Hematopoietic multipotent progenitor cell treated with erythropoietin and hydrocortisone succinate and interleukin-3 and kit ligand, for 17 days (in vitro differentiated cells): ENCODE measurements around the gene CHD9NB.

Experiments
- DNase-seq: peaks from one replicate; pipeline ENCODE4 v3.0.0-alpha.2; 2015; ENCODE audit warnings: low spot score

CHD9NB gene

GRCh38 chr16:53029971-53030370 is 22.7 kb downstream of the CHD9NB start:
- no peak for DNase-seq

GRCh38 chr16:53024045-53024444 is 28.7 kb downstream of the CHD9NB start:
- no peak for DNase-seq

- DNase-seq, result no peak
These were observed 30.3 kb downstream of the CHD9NB start for GRCh38 chr16:53022374-53022773.

GRCh38 chr16:53018834-53019416 is 33.8 kb downstream of the CHD9NB start:
- no peak for DNase-seq

- no peak for DNase-seq
These were observed 38.4 kb downstream of the CHD9NB start for GRCh38 chr16:53014287-53014686.

- no peak for DNase-seq
These were observed 45.6 kb downstream of the CHD9NB start for GRCh38 chr16:53007095-53007494.

DNA sequence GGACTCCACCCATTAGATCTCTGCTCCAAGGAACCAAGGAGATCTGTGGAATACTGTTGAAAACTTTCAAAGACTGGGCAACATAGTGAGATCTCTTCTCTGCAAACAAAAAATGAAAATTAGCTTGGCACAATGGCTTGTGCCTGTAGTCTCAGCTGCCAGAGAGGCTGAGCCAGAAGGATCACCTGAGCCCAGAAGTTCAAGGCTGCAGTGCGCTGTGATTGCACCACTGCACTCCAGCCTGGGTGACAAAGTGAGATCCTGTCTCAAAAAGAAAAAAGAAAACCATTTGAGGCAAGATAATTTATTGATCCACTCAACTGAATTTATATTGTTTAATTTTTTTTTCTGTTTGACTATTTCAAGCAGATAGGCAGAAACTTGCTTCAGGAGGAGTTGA is 54.8 kb downstream of the CHD9NB start:
- DNase-seq, result no peak

GRCh38 chr16:52994942-52995341 is 57.8 kb downstream of the CHD9NB start:
- no peak for DNase-seq

GRCh38 chr16:52993179-52993578 is 59.5 kb downstream of the CHD9NB start:
- DNase-seq, result no peak

GRCh38 chr16:52991572-52991971 is 61.1 kb downstream of the CHD9NB start:
- no peak for DNase-seq
